DMS114 treated with DMSO at 0.1 percent for 48 hours (cell line): ENCODE data around the gene DLAT.
"Not testable (repeated sequence)": the region's sequence is repeated elsewhere in the genome, so short reads cannot be mapped to it uniquely, and the experiment has no call there.

Source experiments
- DNase-seq: peaks from one replicate; lab custom pipeline; 2025; ENCODE audit not compliant: unreplicated experiment; lab: John Stamatoyannopoulos, UW

The DLAT gene

DNA sequence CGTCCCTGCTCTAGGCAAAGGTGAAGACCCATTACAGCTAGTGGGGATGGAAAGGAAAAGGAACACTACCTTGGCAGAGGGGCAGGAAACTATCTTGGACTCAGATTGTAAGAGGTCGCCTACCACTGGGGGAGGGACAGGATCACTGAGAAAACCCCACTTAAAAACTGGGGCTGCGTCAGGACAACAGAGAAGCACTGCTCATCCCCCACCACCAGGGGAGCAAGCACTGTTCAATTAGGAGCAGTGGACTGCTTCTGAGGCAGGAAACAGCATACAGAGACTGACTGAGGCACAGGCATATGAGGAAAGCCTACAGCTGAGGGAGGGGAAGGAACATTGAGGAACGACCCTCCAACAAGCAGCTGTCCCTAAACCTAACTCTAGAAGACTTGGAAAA lies 20.8 kb upstream of the DLAT start:
- no peak for DNase-seq

DNA sequence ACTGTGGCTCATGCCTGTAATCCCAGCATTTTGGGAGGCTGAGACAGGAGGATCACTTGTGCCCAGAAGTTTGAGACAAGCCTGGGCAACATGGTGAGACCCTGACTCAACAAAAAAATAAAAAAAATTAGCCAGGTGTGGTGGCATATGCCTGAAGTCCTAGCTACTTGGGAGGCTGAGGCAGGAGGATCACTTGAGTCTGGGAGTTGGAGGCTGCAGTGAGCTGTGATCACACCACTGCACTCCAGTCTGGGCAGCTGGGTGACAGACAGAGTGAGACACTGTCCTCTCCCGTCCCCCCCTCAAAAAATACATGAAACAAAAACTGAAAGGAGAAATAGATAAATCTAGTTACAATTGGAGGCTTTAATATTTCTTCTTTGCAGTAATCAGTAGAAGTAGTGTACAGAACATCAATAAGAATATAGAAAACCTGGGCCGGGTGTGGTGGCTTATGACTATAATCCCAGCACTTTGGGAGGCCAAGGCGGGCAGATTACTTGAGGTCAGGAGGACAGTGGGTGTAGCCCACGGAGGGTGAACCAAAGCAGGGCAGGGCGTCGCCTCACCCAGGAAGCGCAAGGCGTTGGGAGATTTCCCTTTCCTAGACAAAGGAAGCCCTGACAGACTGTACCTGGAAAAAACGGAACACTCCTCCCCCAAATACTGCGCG lies 19.6 kb upstream of the DLAT start:
- DNase-seq = no peak

DNA sequence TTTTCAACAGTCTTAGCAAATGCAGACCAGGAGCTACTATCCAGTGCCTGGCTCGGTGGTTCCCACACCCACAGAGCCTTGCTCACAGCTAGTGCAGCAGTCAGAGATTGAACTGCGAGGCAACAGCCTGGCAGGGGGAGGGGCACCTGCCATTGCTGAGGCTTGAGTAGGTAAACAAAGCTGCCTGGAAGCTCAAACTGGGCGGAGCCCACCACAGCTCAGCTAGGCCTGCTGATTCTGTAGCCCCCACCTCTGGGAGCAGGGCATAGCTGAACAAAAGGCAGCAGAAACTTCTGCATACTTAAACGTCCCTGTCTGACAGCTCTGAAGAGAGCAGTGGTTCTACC lies 19.1 kb upstream of the DLAT start:
- not testable (repeated sequence) for DNase-seq

DNA sequence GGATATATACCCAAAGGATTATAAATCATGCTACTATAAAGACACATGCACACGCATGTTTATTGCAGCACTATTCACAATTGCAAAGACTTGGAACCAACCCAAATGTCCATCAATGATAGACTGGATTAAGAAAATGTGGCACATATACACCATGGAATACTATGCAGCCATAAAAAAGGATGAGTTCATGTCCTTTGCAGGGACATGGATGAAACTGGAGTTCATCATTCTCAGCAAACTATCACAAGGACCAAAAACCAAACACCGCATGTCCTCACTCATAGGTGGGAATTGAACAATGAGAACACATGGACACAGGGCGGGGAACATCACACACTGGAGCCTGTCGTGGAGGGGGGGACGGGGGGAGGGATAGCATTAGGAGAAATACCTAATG lies 13.8 kb upstream of the DLAT start:
- DNase-seq = not testable (repeated sequence)

DNA sequence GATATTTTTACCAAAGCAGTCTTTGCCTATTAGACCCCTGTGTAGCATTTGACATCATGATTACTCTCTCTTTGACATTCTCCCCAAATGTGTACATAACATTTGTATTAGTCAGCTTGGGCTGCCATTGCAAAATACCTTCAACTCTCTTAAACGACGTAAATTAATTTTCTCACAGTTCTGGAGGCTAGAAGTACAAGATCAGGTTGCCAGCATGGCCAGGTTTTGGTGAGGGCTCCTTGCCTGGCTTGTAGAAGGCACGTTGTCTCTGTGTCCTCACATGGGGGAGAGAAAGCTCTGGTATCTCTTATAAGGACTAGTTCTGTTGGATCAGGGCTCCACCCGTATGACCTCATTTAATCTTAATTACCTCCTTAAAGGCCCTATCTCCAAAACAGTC lies 12.3 kb upstream of the DLAT start:
- no peak for DNase-seq

DNA sequence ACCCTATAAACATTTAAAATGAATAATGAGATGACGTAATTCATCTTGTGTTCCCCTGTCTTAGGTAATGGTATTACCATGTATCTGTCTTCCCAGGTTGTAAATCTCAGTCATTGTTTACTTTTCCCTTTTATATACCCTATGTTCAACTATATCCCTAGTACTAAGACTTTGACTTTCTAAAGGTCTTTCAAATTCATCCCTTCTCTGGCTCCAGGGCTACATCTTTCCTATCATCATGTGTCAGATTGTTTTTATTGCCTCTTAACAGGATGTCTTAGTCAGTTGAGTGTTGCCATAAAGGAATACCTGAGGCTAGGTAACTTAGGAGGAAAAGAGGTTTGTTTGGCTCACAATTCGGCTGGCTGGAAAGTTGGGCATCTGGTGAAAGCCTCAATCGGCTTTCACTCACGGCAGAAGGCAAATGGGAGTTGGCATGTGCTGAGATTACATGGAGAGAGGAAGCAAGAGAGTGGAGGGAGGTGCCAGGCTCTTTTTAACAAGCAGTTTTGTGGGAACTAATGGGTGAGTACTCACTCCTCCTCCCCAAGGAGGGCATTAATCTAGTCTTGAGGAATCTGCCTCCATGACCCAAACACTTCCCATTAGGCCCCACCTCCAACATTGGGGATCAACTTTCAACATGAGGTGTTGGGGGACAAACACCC lies 11.6 kb upstream of the DLAT start:
- DNase-seq = no peak

DNA sequence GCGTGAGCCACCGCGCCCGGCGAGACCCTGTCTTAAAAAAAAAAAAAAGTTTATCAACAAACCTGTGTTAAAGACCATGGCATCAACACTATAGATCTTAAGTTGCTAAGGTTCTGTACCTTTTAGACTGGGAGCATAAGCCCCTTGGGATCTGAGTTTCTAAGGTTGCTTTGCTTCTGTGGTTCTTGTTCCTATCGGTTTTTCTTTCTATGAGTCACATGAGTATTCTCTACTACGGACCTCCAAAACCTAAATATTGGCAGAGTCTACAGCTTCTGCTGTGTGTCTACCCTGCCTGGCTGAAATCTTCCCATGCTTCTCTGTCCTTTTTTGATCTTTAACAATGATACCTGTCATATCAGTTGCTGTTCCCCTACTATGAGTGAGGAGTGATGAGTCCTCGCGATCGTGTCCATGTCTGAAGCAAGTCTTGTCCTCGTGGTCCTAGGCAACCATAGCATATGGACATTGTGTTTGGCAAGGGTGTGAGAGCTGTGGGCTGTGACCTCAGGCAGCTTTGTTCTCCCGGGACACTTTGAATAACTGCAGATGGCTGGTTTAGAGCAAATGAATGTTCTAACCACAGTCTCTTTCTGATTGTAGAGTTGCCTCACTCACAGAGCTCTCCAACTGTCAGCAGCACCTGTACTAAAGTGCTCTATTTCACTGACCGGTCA lies 9.0 kb upstream of the DLAT start:
- no peak for DNase-seq

DNA sequence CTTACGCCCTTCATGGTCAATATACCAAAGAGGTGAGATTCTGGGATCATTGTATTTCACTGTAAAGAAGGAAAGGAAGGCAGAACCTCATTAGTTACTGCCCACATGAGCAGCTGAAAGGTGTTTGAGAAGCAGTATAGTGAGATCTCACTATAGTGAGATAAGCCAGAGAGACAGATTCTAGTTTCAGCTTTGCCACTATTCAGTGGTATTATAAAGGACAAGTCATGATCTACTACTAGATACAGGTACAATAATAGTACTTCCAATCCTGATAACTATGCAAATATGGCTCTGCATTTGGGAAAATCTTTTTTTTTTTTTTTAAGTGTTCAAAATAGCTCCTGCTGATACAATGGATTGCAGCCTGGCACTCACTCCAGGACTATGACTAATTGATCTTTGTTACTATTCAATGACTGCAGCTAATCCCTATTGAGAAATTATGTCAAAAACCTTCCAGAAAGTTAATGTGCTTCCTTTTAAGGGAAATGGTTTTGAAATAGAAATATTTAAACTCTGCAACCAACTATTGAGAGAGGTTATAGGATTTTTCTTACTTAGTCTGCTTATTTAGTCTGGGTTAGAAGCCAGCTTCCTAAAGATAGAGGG lies 8.3 kb upstream of the DLAT start:
- no peak for DNase-seq

DNA sequence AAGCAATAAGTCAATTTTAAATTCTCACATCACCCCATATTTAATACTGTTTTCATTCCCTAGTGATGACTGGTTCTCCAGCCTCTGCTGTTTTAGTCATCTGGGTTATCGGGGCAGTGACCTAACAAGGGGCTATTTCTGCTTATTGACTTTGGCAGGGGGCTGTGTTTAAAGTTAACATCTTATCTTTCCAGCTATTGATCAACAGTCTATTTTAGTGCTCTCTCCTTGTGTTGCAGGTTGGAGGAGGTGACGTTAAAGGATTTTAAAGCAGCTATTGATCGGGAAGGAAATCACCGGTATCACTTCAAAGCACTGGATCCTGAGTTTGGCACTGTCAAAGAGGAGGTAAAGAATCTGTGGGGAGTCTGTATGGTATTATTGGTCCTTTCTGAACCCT lies 7.7 kb upstream of the DLAT start:
- no peak for DNase-seq

DNA sequence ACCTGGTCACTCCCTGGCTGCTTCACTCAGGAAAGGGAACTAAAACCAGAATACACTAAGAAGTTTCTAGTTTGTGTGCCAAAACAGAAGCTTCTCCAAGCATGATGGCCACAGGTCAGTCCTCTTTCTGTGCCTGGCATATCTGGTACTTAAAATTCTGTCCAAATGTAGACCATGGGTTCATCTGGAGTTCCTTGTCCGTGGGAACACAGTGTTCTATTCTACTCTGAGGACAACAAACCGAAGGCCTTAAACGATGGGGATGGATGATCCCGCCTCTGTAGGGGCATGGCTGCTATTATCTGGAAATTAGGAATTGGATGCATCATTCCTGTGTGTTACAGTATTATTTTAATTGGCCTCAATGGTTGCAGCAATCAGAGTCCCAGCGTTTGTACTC lies 6.1 kb upstream of the DLAT start:
- DNase-seq = no peak

DNA sequence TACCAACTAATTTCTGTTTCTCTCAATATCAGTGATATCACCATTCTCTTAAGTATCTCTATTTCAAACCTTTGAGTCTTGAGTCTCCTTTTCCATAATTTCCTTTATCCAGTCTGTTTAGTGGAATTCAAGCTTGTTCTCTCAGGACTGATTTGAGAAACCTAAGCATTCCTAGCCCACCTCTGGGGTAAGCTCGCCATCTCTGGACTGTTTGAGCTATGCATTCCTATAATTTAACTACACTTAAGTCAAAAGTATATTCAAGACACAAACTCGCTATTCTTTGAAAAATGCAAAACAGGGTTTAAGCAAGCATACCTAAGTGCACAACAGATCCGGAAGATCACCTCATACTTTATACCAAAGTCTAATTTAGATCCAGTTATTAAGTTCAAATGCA lies 2.1 kb upstream of the DLAT start:
- no peak for DNase-seq

DNA sequence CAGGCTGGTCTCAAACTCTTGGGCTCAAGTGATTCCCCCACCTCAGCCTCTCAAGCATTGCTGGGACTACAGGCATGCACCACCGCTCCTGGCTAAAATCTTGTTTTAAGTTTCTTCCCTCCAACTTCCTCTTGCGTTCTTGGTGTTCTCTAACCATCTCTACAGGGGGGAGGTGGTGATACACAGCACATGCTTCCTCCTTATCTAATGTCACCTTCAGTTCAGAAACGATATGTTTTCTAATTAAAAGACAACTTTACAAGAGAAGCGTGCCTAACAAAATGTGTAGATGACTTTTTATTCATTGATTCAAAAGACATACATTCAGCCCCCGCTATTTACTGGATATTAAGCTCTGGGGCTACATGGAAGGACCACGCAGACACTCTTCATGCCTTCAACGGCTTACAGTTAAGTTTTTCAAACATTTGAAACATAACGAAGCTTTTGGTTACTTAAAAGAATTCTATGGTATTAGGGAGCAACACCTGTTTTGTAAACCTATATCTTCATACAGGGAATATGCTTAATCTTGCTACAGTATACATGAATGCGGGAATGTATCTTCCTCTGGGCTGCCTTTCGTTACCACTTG lies 933 bp upstream of the DLAT start:
- DNase-seq = no peak

DNA sequence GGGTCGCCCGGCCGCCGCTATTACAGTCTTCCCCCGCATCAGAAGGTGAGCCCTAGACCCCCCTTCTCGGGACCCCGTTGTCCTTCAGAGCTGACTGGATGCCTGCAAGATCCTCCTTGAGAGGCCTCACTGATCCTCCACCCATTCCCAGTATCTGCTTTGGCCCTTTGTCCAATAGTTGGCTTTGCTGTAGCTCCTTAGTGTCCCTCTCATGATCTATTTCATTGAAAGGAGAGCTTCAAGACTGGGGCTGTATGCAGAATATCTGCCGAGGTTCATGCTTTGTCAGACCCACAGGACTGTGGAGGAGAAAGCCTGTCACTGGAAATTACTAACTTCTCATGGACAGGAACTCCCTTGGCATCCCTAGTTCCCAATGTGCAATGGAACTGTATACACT lies 499 bp downstream of the DLAT start:
- no peak for DNase-seq

DNA sequence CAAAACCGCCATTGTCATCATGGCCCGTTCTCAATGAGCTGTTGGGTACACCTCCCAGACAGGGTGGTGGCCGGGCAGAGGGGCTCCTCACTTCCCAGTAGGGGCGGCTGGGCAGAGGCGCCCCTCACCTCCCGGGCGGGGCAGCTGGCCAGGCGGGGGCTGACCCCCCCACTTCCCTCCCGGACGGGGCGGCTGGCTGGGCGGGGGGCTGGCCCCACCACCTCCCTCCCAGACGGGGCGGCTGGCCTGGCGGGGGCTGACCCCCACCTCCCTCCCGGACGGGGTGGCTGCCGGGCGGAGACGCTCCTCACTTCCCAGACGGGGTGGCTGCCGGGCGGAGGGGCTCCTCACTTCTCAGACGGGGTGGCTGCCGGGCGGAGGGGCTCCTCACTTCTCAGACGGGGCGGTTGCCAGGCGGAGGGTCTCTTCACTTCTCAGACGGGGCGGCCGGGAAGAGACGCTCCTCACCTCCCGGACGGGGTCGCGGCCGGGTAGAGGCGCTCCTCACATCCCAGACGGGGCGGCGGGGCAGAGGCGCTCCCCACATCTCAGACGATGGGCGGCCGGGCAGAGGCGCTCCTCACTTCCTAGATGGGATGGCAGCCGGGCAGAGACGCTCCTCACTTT lies 1.7 kb downstream of the DLAT start:
- DNase-seq = not testable (repeated sequence)

DNA sequence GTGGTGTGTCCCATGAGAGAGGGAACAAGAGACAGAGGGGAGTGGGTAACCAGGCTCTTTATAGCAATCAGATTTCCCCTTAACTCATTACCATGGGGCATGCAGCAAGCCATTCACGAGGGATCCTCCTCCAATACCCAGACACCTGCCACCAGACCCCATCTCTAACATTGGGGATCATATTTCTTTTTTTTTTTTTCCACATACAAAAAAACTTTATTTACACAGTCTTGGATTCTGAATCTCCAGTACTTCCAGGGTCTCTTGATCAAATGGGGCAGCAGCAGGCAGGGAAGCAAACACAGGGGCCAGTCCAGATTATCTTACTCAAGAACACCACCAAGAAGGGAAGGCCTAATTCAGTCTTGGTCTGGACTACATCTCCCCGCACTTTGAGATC lies 4.3 kb downstream of the DLAT start:
- DNase-seq = no peak

DNA sequence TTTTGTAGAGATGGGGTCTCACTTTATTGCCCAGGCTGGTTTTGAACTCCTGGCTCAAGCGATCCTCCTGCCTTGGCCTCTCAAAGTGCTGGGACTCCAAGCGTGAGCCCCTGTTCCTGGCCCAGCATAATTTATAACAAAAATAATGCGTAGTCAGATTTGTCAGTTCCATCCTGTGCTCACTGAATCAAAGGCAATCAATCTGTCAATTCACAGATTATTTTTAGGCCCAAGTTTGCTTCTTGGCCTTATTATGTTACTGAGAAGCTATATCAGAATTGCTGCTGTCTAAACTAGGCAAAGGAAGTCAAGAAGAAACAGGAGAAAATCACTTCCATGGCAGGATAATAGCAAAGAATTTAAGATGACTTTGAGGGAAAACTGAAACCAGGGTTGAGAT lies 8.7 kb downstream of the DLAT start:
- DNase-seq = no peak

DNA sequence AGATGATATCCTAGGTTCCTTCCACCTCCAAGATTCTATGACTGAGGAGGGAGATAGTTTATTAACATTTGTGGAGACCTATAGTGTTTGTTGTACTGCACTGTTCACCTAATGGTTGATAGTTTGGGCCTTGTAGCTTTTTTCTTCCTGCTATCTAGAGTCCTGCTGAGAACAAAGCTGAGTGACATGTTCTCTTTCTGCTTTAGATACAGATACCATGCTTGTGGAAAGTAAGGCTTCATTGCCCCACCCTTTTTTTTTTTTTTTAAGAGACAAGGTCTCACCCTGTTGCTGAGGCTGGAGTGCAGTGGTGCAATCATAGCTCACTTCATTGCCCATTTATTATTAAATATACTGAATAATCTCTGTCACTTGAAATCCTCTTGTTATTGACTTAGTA lies 12.3 kb downstream of the DLAT start:
- no peak for DNase-seq

DNA sequence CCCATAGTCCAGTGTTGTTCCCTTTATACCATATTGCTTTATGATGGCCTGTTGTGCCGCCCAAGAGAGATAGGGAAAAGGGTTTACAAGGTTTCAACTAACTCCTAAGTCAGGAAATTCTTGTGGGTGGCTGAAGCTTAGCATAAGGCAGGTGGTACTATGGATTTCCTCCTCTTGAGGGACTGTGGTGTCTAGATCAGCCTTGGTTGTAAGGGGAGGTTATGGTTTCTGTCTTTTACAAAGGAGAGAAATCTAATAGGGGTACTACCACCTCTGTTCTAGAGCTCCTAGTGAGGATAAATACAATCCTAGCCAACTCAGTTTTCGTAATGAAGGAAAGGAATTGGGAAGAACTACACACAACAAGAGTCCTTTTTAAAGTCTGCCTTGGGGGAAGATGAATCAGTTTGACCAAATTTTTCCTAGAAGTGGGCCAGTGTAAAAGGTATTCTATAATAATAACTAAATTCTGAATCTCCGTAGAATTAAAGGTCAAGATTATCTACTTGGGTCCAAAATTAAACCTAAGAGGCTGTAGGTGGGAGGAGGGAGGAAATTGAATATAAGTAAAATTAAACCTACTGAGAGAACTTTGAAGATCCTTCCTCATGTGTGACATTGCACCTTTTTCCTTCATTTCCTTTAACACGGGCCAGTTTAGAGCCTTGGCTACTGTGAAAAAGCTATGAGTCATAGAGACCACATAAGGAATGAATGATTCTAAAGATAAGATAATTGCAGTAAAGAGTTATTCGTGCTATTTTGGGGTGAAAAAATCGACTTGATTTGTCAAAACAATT lies 17.2 kb downstream of the DLAT start:
- no peak for DNase-seq

DNA sequence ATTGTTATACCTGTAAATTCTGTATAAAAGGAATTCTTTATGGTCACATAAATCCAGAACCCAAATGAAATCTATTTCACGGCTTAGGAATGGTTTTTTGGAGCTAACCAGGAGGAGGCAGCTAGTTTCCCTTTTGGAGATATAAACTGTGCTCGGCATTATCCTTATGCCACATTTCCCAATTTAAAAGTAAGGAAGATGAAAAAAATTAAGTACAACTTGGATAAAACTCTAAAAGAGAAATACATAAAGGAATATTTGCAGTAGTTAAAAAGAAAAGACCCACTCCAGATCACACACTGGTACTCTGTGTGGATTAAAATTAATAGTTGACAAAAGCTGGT lies 17.7 kb downstream of the DLAT start:
- no peak for DNase-seq

DNA sequence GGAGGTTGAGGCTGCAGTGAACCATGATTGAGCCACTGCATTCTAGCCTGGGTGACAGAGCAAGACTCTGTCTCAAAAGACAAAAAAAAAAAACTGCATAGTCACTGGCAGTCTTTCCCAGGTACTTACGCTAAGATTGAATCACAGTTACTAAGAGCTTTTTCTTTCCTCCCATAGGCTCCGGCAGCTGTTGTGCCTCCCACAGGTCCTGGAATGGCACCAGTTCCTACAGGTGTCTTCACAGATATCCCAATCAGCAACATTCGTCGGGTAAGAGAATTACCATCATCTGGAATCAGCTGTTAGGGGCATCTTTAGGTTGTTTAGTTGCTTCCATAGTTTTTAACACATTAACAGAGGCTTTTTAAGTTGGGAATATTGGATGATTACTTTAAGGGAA lies 19.8 kb downstream of the DLAT start:
- DNase-seq = no peak

DNA sequence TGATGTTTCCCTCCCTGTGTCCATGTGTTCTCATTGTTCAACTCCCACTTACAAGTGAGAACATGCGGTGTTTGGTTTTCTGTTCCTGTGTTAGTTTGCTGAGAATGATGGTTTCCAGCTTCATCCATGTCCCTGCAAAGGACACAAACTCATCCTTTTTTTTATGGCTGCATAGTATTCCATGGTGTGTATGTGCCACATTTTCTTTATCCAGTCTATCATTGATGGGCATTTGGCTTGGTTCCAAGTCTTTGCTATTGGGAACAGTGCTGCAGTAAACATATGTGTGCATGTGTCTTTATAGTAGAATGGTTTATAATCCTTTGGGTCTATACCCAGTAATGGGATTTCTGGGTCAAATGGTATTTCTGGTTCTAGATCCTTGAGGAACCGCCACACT lies 21.4 kb downstream of the DLAT start:
- DNase-seq = not testable (repeated sequence)
